Fibroblast of the conjunctiva (primary cell): ENCODE data around the gene LCTL.

ENCODE experiments used
- DNase-seq: peaks from one replicate; pipeline ENCODE4 v3.0.0-alpha.2; 2010; ENCODE audit warnings: low read depth

The LCTL gene, protein sequence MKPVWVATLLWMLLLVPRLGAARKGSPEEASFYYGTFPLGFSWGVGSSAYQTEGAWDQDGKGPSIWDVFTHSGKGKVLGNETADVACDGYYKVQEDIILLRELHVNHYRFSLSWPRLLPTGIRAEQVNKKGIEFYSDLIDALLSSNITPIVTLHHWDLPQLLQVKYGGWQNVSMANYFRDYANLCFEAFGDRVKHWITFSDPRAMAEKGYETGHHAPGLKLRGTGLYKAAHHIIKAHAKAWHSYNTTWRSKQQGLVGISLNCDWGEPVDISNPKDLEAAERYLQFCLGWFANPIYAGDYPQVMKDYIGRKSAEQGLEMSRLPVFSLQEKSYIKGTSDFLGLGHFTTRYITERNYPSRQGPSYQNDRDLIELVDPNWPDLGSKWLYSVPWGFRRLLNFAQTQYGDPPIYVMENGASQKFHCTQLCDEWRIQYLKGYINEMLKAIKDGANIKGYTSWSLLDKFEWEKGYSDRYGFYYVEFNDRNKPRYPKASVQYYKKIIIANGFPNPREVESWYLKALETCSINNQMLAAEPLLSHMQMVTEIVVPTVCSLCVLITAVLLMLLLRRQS

DNA sequence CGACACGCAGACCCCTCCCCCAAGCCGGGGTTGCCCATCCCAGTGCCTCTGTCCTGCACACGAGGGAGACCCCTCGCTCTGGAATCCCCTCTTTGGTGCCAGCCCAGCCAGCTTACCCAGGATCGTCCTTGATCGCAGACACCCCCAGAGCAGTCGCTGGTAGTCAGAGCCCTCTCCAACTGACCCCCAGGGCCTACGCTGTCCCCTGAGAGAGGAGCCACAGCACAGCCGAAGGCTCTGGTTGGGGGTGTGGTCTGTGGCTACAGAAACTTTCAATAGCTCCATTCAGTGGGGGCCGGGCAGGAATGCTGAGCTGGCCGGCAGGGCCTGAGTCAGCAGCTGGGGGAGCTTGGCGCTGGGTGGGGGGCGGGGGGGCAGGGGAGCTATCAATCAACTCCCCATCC is at the start of gene LCTL:
Gene LCTL (minus strand): TSS at position 258 of the 404 bp plus-strand sequence. CDS start 633 bp downstream, outside the sequence.
- DNase-seq: no peak

DNA sequence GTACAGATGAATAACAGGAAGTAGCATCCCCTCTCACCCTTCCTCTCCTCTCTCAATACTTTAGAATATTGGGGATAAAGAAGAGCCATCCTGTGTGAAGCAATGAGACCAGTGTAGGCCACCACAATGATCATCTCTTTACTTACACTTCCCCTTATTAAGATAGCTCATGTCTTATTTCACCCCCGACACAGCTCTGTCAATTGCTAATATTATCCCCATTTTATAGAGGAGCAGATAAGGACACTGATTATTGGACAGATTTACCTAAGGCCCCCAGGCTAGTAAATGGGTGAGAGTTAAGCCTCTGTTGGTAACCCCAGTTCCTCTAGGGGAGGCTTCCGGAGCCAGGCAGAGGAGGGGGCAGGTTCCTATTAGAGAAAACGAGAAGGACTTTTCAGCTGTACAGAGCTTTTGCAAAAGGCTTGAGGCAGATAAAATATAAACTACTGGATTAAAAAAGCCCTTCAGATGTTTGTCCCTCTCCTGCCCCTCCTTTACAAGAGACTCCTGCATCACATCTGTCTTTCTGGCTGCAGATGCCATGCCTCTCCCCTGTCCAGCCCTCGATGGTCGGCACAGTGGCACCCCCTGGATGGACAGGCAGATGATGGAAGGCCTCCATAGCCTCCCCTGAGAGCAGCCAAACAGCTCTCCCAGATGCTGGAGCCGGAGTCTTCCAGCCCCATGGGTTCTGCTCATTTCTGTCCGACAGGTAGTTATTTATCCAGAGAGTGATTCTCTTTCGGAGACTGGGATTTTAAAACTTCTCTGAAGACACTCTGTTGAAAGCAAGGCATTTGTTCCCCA is 49.4 kb upstream of the LCTL start:
- no peak for DNase-seq

DNA sequence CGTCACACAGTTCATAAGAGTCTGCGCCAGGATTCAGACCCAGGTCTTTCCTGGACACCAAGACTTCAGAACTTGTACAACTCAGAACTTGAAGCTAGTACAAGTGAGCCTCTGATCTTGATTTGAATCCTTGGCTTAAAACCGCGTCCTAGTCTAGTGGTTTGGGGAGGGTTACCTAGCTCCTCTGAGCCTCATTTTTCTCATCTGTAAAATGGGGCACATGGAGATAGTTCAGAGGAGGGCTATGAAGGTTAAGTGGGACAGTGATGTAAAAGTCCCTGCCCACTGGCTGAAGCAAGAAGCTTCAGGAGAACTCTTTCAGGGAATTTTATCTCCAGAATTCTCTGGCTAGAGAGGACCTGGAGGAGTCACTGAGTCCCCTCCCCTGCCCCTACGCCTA is 48.7 kb upstream of the LCTL start:
- no peak for DNase-seq

DNA sequence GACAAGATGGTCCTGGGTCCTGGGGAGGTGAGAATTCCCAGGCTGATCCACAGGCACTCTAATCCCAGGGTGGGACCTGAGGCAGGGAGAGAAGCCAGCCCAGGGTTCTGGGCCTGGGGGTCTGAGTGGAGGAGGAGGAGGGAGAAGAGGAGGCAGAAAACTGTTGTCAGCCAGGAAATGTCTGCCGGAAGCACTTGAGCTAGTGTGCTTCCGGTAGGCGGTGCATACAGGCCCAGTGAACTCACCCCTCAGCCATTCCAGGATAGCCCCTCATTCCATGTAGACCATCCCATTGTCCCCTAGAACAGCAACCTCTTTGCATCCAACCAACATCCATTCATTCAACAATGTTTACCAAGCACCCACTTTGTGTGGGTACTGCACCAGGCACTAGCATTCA is 47.9 kb upstream of the LCTL start:
- no peak for DNase-seq

DNA sequence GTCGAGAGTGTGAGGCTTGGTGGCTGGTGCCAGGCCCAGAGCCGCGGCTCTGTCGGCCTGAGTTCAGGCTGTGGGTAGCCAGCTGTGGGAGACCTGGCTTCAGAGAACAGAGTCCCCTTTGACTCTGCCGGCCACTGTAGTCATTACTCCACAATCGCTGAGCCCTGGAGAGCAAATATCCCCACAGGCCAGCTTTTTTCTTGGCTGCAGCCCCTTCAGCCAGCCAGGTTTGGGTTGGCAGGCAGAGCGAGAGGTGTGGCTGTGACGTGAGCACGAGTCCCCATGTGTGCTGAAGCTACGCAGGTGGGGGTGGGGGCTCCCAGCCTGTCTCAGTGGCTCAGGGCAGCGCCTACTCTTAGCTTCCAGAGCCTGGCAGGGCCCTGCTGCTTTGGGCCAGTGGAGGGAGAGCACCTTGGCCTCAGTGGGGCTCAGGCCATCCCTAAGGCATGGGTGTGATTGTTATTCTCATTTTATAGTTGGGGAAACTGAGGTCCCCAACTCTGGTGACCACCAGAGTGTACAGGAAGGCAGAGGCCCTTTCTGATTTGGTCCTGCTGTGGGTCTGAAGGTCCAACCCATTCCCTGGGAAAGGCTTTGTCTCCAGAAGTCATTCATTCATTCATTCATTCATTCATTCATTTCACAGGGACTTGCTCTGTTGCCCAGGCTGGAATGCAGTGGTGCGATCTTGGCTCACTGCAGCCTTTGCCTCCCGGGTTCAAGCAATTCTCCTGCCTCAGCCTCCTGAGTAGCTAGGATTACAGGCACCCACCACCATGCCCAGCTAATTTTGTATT is 45.7 kb upstream of the LCTL start:
- DNase-seq: no peak

DNA sequence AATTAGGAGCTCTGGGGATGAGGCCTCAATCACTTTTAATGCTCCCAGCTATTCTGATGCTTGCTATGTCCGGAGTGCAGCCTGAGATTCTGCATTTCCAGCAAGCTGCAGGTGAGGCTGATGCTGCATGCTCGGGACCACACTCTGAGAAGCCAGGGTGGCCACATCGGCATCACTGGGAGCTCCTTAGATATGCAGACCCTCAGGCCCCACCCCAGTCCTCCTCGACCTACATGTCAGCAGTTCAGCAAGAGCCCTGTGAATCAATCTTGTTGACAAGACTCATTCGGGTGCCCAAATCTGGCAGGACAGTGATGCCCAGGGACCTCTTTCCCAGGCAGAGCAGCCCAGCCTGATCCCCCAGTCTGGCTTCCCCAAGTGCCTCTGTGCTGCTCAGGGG is 44.1 kb upstream of the LCTL start:
- no peak for DNase-seq

DNA sequence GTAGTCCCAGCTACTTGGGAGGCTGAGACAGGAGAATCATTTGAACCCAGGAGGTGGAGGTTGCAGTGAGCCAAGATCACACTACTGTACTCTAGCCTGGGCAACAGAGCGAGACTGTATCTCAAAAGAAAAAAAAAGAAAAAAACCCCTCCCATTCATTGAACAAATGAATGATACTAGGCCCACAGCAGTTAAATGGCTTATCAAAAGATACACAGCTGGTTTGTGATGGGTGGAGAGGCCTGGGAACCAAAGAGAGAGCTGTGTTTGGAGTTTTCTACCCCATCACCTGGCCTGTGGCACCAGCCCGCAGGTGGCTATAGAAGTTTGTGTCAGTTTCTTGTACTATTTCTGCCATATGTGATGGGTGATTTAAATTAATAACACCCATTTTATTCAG is 43.1 kb upstream of the LCTL start:
- DNase-seq: no peak

DNA sequence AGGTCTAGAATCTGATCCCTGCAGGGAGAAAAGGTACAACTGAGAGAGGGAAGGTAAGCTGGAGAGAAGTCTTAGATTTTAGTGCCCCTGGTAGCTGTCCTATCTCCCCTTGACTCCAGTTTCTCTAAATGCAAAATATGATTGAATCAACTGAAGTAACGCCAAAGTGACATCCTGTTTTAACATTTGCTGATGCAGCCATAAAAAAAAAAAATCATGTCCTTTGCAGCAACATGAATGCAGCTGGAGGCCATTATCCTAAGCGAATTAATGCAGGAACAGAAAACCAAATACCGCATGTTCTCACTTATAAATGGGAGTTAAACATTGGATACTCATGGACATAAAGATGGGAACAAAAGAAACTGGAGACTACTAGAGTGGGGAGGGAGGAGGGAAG is 42.4 kb upstream of the LCTL start:
- no peak for DNase-seq

DNA sequence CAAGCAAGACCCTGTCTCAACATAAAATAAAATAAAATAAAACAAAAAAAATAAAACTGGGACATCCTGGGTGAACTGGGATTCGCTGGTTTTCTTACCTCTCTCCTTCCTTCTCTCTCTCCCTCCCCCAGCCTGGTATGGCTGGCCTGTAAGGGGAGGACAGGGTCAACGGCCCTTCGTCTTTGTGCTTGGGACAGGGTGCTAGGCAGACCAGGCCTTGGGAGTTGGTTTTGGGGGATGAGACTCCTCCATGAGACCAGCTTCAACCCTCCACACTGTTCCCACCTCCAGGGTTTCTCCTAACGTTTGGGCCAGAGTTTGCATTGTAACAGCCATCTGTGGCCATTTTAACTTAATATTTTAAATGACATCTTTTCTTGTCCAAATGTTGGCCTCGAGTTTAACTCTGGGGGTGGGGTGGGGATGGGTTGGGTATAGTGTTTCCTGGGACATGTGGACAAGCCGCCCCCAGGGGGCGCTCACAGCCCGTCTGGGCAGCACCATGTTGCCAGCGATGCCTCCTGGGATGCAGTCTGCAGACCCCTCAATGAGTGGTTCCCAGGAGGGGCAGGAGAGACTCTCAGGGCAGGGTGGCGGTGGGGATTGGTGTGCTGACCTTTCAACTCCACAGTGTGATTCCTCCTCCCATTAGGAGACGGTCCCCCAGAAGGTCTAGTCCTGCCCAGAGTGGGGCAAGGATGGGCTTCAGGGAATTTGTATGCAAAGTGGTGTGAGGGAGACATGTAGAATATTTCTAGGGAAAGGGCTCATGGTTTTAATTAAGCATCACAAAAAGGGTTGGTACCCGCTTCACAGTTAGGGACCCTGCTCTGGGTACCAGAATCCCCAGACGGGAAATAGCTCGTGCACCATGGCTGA is 37.7 kb upstream of the LCTL start:
- peak; percentile 32 for DNase-seq

DNA sequence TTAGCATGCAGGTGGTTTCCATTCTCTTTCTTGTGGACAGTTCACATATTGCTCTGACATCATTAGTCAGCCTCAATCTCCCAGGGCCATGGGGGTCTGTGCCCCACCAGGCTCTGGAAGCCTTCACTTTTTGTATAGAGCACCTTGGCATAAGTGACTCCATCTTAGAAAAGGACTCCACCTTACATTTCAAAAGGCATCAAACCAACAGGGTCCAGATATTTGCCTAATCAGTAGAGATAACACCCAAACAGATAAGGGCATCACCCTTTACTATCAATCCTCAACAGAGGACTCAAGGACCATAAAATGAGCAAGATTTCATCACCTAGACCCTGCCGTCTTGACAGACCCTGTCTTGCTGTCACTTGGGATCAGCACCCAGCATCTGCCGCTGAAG is 35.7 kb upstream of the LCTL start:
- DNase-seq: no peak

DNA sequence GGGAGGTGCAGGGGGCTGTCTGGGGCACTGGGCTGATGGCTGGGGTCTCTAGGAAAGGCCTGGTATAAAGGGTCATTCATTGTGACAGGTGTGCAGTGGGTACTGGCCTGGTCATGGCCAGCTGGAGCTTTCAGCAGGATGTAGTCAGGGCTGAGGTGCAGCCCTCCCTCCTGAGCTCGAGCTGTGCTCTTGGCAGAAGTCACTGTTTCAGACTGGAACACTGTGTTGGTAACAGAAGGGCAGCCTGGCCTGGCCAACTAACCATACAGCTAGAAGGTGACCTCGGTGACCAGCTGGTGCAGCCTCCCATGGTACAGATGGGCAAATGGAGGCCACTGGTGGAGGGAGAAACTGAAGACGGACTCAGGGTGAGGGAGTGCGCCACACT is 34.4 kb upstream of the LCTL start:
- no peak for DNase-seq

DNA sequence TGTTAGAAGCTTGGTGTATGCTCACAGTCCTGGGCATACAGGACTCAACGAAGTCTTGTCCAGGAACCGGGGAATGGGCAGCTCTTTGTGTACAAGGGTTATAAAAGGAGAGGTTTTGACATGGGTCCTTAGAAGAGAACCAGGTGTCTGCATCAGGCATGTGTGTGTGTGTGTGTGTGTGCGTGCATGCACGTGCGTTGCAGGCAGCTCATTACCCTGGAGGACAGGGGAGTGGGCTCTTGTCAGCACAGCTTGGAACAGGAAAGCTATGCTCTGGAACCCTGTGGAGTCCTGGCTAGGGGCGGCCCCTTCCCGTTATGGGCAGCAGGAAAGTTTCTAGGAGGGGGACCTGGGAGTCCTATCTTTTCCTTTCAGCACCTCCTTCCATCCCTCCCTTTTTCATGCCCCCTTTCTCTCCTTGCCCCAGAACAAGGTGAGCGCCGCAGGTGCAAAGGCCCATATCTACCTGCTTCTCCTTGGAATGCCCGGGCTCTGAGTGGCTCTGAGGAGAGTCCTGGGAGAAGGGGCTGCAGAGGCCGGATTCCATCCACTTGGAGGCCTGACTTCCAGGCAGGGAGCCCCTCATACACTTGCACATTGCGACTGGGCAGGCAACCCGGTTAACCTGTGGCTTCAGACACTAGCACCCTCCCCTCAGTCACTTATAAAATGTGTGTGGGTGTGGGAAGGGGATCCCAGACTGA is 33.9 kb upstream of the LCTL start:
- no peak for DNase-seq

DNA sequence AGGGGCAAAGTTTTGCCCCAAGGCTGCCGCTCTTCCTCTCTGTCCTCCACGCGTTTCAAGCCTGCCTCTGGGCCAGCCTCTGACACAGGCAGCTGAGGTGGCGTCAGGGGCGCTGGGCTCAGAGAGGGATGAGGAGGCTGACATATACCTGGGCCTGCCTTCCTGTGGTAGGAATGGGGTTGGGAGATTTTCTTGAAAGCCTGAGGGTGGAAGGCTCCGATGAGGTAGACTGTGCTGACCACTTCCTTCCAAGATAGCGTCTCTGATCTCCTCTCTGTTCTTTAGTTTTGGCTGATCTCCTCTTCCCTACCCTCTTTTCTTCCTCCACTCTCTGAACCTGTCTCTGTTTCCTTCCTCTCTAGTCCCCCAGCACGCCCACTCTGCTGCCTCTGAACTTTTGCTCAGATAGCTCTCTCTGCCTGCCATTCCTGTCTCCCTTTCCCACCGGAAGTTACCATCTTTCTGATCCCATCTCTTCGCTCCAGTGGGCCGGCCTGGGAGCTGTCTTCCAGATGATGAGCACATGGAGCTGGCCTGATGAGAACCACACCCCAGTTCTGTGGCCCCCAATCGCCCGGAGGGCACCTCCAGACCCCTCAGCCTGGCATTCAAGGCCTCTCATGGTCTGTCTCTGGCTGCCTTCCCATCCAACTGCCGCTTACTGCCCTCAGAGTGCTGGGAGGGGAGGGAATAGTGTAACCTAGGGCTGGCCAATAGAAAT is 32.5 kb upstream of the LCTL start:
- DNase-seq: no peak

DNA sequence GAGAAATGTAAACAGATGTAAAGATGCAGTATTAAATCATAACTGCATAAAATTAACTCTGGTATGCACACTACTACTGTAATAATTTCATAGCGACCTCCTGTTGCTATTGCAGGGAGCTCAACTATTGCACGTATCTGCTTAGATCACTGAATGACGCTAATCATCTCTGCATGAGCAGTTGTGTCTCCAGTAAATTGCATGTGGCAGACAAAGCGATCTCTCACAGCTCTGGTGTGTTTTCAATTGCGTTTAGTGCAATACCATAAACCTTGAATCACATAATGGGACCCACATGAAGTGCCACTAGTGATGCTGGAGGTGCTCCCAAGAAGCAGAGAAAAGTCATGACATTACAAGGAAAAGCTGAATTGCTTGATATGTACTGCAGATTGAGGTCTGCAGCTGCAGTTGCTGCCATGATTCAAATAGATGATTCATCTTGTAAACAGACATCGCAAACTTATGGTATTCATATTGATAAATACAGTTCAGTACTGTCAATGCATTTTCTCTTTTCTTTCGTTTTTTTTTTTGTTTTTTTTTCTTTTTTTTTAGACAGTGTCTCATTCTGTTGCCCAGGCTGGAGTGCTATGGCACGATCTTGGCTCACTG is 30.2 kb upstream of the LCTL start:
- DNase-seq: no peak

DNA sequence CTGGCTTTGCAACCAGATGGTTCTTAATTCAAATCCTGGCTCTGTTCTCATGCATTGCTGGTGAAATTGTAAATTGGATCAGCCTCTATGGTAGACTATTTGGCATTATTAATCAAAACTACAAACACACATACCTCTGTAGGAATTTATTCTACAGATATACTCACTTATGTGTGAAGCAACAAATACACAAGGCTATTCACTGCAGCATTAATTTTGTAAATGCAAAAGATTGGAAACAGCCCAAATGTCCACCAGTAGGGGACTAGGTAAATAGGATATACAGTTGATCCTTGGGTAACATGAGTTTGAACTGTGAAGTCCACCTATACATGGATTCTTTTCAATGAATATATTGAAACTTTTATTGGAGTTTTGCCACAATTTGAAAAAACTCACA is 29.5 kb upstream of the LCTL start:
- no peak for DNase-seq

DNA sequence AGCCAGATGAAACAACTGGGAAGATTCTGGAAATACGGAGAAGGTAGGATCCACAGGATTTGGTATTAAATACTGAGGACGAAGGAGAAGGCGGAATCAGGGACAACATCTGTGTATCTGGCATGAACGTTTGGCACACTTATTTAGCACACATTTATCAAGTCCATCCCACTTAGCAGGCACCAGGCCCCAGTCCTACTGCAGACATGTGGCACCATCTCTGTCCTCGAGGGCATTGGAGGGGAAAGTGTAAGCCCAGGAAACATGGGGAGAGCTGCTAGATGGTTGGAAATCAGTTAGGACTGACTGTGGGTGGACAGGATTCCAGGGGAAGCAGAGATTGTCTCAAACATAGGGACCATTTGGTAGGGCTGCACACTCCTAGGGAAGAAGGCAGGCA is 29.0 kb upstream of the LCTL start:
- no peak for DNase-seq

DNA sequence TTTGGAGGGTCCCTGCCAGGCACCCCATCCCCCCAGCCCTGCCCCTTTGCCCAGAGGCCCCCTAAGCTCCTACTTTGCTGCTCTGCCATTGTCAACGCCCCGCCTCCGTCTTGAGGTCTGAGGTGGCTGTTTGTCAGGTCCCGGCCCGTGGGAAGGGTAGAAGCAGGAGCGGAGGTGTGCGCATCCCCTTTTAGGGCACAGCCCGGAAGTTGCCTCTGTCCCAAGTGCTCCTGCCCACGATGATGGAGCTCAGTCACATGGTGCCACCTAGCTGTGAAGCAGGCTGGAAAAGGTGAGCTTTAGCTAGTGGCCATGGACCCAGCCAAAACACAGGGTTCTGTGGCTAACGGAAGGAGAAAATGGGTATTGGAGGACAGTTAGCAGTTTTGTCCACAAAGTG is 28.5 kb upstream of the LCTL start:
- no peak for DNase-seq

DNA sequence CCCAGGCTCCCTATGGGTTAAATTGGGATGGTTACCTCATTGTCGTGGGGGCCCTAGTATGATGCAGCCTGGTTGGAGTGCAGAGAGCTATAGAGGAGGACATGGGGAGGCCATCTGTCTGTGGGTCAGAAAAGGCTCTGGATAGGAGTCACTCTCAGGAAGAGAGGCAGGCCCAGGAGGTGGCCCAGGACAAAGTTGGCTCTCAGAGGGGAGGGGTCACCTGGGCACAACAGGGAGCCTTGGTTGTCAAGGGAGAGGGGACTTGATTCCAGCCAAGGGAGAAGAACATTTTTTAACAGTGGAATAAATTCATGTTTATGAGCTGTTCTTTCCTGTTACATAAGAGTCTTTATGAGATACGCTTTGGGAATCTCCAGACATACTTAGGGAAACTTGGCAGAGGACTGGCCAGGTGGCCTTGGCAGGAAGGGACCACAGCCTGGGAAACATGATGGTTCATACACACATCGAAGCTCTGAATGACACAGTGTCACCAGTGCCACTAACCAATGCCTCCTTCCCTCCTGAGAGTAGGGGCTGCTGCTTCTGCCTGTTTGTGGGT is 27.5 kb upstream of the LCTL start:
- no peak for DNase-seq

DNA sequence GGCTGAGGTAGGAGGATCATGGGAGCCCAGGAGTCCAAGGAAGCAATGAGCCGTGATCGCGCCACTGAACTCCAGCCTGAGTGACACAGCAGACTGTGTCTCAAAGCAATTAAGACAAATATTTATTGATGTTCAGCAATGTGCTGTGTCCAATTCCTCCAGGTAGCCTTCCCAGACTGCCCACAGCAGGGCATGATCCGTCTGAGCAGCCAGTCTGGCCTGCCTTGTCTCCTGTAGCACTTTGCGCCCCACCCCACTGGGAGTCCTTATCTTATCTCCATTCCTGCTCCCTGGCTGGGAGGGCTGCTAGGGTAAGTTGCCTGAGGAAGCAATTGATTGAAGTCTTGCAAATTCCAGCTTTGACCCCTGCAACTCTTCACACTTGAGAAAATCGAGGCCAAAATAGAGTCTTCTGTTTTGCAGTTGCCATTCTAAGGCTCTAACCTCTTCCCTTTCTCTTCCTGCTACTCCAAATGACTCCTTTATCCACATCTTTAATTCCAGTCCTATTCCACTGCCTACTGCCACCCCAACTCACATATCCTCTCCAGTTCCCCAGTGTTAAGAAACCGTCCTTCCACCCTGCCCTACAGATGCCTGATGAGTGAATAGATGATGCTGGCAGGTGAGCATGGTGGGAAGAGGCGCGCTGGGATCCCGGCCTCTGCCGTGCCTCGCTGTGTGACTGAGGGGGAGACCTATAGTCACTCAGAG is 26.9 kb upstream of the LCTL start:
- no peak for DNase-seq
